Fibroblast of skin of abdomen (primary cell): Measurements from ENCODE around the gene ASB3.
"Not testable (repeated sequence)": the region's sequence is repeated elsewhere in the genome, so short reads cannot be mapped to it uniquely, and the experiment has no call there.

Experiments used
- DNase-seq: peaks from one replicate; pipeline ENCODE4 v3.0.0-alpha.2; 2013

Gene ASB3

GRCh38 chr2:53786352-53786704, 425 bp downstream of the ASB3 start:
- DNase-seq: peak; percentile 33

- DNase-seq: no peak
Observed at GRCh38 chr2:53785366-53785765, 1.4 kb downstream of the ASB3 start.

GRCh38 chr2:53784436-53784835, 2.3 kb downstream of the ASB3 start:
- DNase-seq: peak; percentile 43

GRCh38 chr2:53782676-53783075, 4.1 kb downstream of the ASB3 start:
- DNase-seq: no peak

GRCh38 chr2:53780056-53780455, 6.7 kb downstream of the ASB3 start:
- no peak for DNase-seq

- no peak for DNase-seq
Observed at GRCh38 chr2:53778536-53779162, 8.1 kb downstream of the ASB3 start.

- DNase-seq: no peak
Observed at GRCh38 chr2:53777134-53777533, 9.6 kb downstream of the ASB3 start.

GRCh38 chr2:53770264-53770663, 16.5 kb downstream of the ASB3 start:
- no peak for DNase-seq

- DNase-seq: no peak
Observed at GRCh38 chr2:53769318-53769945, 17.3 kb downstream of the ASB3 start.

GRCh38 chr2:53768242-53768542, 18.6 kb downstream of the ASB3 start:
- no peak for DNase-seq

- DNase-seq: peak; percentile 73
Observed at GRCh38 chr2:53767405-53768241, 19.1 kb downstream of the ASB3 start, which contains the start of gene CHAC2. TSS of gene CHAC2 (plus strand) at chr2:53767804. CDS start at chr2:53767887, 83 bp downstream.

GRCh38 chr2:53765767-53766166, 21.0 kb downstream of the ASB3 start:
- DNase-seq: no peak

- not testable (repeated sequence) for DNase-seq
Observed at GRCh38 chr2:53757206-53757605, 29.5 kb downstream of the ASB3 start.

GRCh38 chr2:53756644-53757043, 30.1 kb downstream of the ASB3 start:
- no peak for DNase-seq

- no peak for DNase-seq
Observed at GRCh38 chr2:53755121-53755520, 31.6 kb downstream of the ASB3 start.

- no peak for DNase-seq
Observed at GRCh38 chr2:53753041-53753440, 33.7 kb downstream of the ASB3 start.

GRCh38 chr2:53752385-53752784, 34.4 kb downstream of the ASB3 start:
- no peak for DNase-seq

GRCh38 chr2:53751728-53752127, 35.0 kb downstream of the ASB3 start:
- DNase-seq: peak; percentile 29

- DNase-seq: no peak
Observed at GRCh38 chr2:53750041-53750768, 36.5 kb downstream of the ASB3 start.

GRCh38 chr2:53744395-53745065, 42.2 kb downstream of the ASB3 start:
- no peak for DNase-seq

- peak; percentile 33 for DNase-seq
Observed at GRCh38 chr2:53740170-53740569, 46.6 kb downstream of the ASB3 start.

GRCh38 chr2:53739032-53739431, 47.7 kb downstream of the ASB3 start:
- no peak for DNase-seq

- DNase-seq: no peak
Observed at GRCh38 chr2:53737091-53737490, 49.7 kb downstream of the ASB3 start.
